ENCODE results near the gene SMPD3.

DNA sequence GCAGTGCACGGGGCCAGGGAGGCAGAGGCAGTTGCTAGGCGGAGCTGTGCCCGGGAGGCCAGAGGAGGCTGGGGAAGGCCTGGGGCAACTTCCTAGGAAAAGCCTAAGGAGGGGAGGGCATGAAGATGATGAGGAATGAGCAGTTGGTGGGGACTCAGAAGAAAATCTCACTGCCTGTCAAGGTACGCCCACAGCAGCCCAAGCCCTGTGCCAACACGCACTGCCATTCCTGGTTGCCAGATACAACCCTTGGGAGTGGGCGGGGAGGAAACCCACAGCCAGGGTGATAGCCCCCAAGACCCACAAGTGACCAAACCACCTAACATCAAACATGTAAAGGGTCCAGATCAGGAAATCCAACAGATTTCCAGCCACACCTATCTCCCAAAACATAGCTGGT is 36.2 kb downstream of the SMPD3 start:
- TF ChIP-seq CTCF (IDR thresholded peaks at IDR 0.05) (no peak), EP300 (IDR thresholded peaks at IDR 0.05) (no peak), POLR2A (IDR thresholded peaks at IDR 0.05) (no peak), POLR2AphosphoS5 (IDR thresholded peaks at IDR 0.05) (no peak)

All from sigmoid colon (tissue), 4 donors.